Natural killer cell (primary cell): ENCODE data around the gene VPS13A. TPM values are rescaled to one million over a fixed set of nuclear protein-coding genes. Genes with fewer than 3 reads are reported as not detected.

Source experiments
- ATAC-seq, 3 donors: fragments of 150-1000 bp in 2 of 3; fragments of 200-7000 bp in 1 of 3; cut with Tn5 transposase; 1 replicate in 1 of 3; 2 replicates in 2 of 3; pipeline ENCODE4 v1.10.0; 2021; ENCODE audit warnings: mild to moderate bottlenecking in 2 of 3, moderate library complexity in 2 of 3
- DNase-seq, 2 donors: peaks; one replicate each; pipeline versions ENCODE4 v3.0.0 to v3.0.0-alpha.2; 2013 to 2021; ENCODE audit warnings: mixed read lengths in 1 of 2
- H3K27ac ChIP-seq: one replicate; pipeline ENCODE4 v1.5.1; 2013; ENCODE audit warnings: mild to moderate bottlenecking, low read length
- H3K27me3 ChIP-seq: one replicate; pipeline ENCODE4 v1.6.1; 2013; ENCODE audit warnings: low read length; ENCODE audit not compliant: control insufficient read depth, insufficient read depth
- H3K36me3 ChIP-seq: one replicate; pipeline ENCODE4 v1.6.1; 2013; ENCODE audit warnings: low read length; ENCODE audit not compliant: control insufficient read depth, insufficient read depth
- H3K4me1 ChIP-seq: one replicate; pipeline ENCODE4 v1.6.1; 2013; ENCODE audit warnings: low read length; ENCODE audit not compliant: control insufficient read depth, insufficient read depth
- H3K4me3 ChIP-seq: one replicate; pipeline ENCODE4 v1.5.1; 2013; ENCODE audit warnings: low read length
- H3K9me3 ChIP-seq: one replicate; pipeline ENCODE4 v1.6.1; 2013; ENCODE audit warnings: low read length; ENCODE audit not compliant: control insufficient read depth, insufficient read depth
- H3K27ac Mint-ChIP-seq, 2 donors: one replicate each; pipeline ENCODE4 v1.8.0; 2022; ENCODE audit warnings: mild to moderate bottlenecking in 2 of 2, mixed read lengths in 2 of 2, moderate library complexity in 1 of 2
- H3K27me3 Mint-ChIP-seq, 2 donors: one replicate each; pipeline ENCODE4 v1.8.0; 2022; ENCODE audit warnings: low read depth in 2 of 2, mixed read lengths in 2 of 2
- H3K36me3 Mint-ChIP-seq: one replicate; pipeline ENCODE4 v1.8.0; 2022; ENCODE audit warnings: mixed read lengths
- H3K4me1 Mint-ChIP-seq, 2 donors: one replicate each; pipeline ENCODE4 v1.8.0; 2022; ENCODE audit warnings: mixed read lengths in 2 of 2
- H3K4me3 Mint-ChIP-seq: one replicate; pipeline ENCODE4 v1.8.0; 2022; ENCODE audit warnings: mild to moderate bottlenecking, moderate library complexity, mixed read lengths
- H3K9me3 Mint-ChIP-seq, 2 donors: one replicate each; pipeline ENCODE4 v1.8.0; 2022; ENCODE audit warnings: mixed read lengths in 2 of 2
- CTCF ChIP-seq: fragments of 200-600 bp; IDR thresholded peaks from one replicate; pipeline ENCODE4 v1.8.0; 2022; ENCODE audit warnings: antibody characterized with exemption
- WGBS: methylation state at CpG from one replicate; pipeline ENCODE4 v1.1.7; 2013; ENCODE audit warnings: missing lambda C conversion rate; ENCODE audit not compliant: insufficient coverage; 5-methylcytosine and 5-hydroxymethylcytosine counted together
- intact Hi-C: fragments of 100-400 bp; cut with micrococcal nuclease; formaldehyde crosslinking; loops from one replicate; pipeline ENCODE4 v1.14.2; 2022
- total RNA-seq, 4 donors: library from RNA; stranded (reverse); fragments of 120-200 nt in 1 of 4; gene quantifications; one replicate each; pipeline versions ENCODE4 v1.2.3 to v1.2.4, GENCODE V29; 2013 to 2022

VPS13A gene
- total RNA-seq, 3 donors from 2014 or later (not counting 1 experiment from before 2014, with no cell fraction given), result 54.7 to 74.2 (median 70.4) TPM

GRCh38 chr9:77176686-77177142 is 620 bp upstream of the VPS13A start:
- intact Hi-C loops, result loop anchor here (5.0 kb wide), 1 partner anchor 856 kb away; the partner anchor contains the start of gene GNAQ
- Histone ChIP-seq H3K27ac (peak overlapping the region; percentile 63), H3K36me3 (no peaks in the 10 kb centered on the region), H3K9me3 (no peaks in the 10 kb centered on the region), H3K27me3 (no peaks in the 10 kb centered on the region), H3K4me3 (peak overlapping the region; percentile 91), H3K4me1 (peaks cover 15% of the 10 kb centered on the region)
- H3K27ac Mint-ChIP-seq, result peak overlapping the region; percentile 87 to 91
- peak overlapping the region; percentile 96 for H3K4me3 Mint-ChIP-seq
- no peak for TF ChIP-seq CTCF
- no peaks in the 10 kb centered on the region for H3K36me3 Mint-ChIP-seq
- no peak for DNase-seq
- no peaks in the 10 kb centered on the region for H3K9me3 Mint-ChIP-seq
- 4% methylated on average over 10 of the region's 10 CpGs for WGBS
- H3K27me3 Mint-ChIP-seq, result no peaks in the 10 kb centered on the region
- no peak for ATAC-seq
- H3K4me1 Mint-ChIP-seq, result peaks cover 19 to 31% of the 10 kb centered on the region in 2 donors

GRCh38 chr9:77177894-77178794 is 810 bp downstream of the VPS13A start:
- TF ChIP-seq CTCF, result no peak
- no peaks in the 10 kb centered on the region for H3K27me3 Mint-ChIP-seq
- DNase-seq, result peak; percentile 49 to 82
- no peaks in the 10 kb centered on the region for H3K9me3 ChIP-seq
- intact Hi-C loops, result loop anchor here (5.0 kb wide), 1 partner anchor 854 kb away; the partner anchor contains the start of gene GNAQ
- H3K27ac ChIP-seq, result peak overlapping the region; percentile 74
- WGBS, result 1% methylated on average over 57 of the region's 57 CpGs
- no peaks in the 10 kb centered on the region for H3K36me3 Mint-ChIP-seq
- peak overlapping the region; percentile 96 for H3K4me3 Mint-ChIP-seq
- no peaks in the 10 kb centered on the region for H3K36me3 ChIP-seq
- H3K4me1 ChIP-seq, result peaks cover 15% of the 10 kb centered on the region
- ATAC-seq, result peak; percentile 28 to 39 (median 31)
- H3K27me3 ChIP-seq, result no peaks in the 10 kb centered on the region
- peak overlapping the region; percentile 91 for H3K4me3 ChIP-seq
- H3K4me1 Mint-ChIP-seq, result peaks cover 19 to 31% of the 10 kb centered on the region in 2 donors
- H3K27ac Mint-ChIP-seq, result peak overlapping the region; percentile 87 to 91
- H3K9me3 Mint-ChIP-seq, result no peaks in the 10 kb centered on the region

GRCh38 chr9:77180056-77180455 is 2.7 kb downstream of the VPS13A start:
- no peaks in the 10 kb centered on the region for H3K9me3 Mint-ChIP-seq
- Histone ChIP-seq H3K27me3 (no peaks in the 10 kb centered on the region), H3K36me3 (no peaks in the 10 kb centered on the region), H3K9me3 (no peaks in the 10 kb centered on the region), H3K4me1 (peaks cover 15% of the 10 kb centered on the region), H3K4me3 (no peak overlapping the region), H3K27ac (no peak overlapping the region)
- H3K27ac Mint-ChIP-seq, result peak overlapping the region; percentile 56 to 91
- intact Hi-C loops, result no loop called here
- DNase-seq (no peak), ATAC-seq (no peak)
- peak overlapping the region; percentile 76 for H3K4me3 Mint-ChIP-seq
- H3K36me3 Mint-ChIP-seq, result no peaks in the 10 kb centered on the region
- no peak for TF ChIP-seq CTCF
- H3K27me3 Mint-ChIP-seq, result no peaks in the 10 kb centered on the region
- H3K4me1 Mint-ChIP-seq, result peaks cover 19 to 31% of the 10 kb centered on the region in 2 donors
